Right lobe of liver (tissue), 6 donors: ENCODE measurements around the gene KCNF1. TPM values are rescaled to one million over a fixed set of nuclear protein-coding genes. Genes with fewer than 3 reads are reported as not detected.

Source experiments
- ATAC-seq, 4 donors: fragments of 200-7000 bp; cut with Tn5 transposase; one replicate each; pipeline ENCODE4 v1.9.1; 2020; ENCODE audit warnings: mild to moderate bottlenecking in 4 of 4, moderate library complexity in 4 of 4
- DNase-seq, 3 donors: peaks; one replicate each; pipeline ENCODE4 v3.0.0-alpha.2; 2020
- H3K27ac ChIP-seq, 3 donors: fragments of 200-600 bp; one replicate each; pipeline ENCODE4 v1.8.0; 2022
- H3K27me3 ChIP-seq, 2 donors: fragments of 200-600 bp; one replicate each; pipeline ENCODE4 v1.8.0; 2022
- H3K36me3 ChIP-seq, 4 donors: fragments of 200-600 bp; sonication (generic) in 1 of 4; one replicate each; pipeline versions ENCODE4 v1.5.1 to v1.8.0; 2017 to 2022; ENCODE audit warnings: control low read depth in 1 of 4
- H3K4me1 ChIP-seq, 4 donors: fragments of 200-600 bp; sonication (generic) in 1 of 4; one replicate each; pipeline versions ENCODE4 v1.5.1 to v1.8.0; 2017 to 2022; ENCODE audit warnings: control low read depth in 1 of 4
- H3K4me3 ChIP-seq, 3 donors: fragments of 200-600 bp; one replicate each; pipeline ENCODE4 v1.8.0; 2022
- H3K9me3 ChIP-seq, 4 donors: fragments of 200-600 bp; sonication (generic) in 1 of 4; one replicate each; pipeline versions ENCODE4 v1.5.1 to v1.8.0; 2017 to 2022; ENCODE audit warnings: control low read depth in 1 of 4
- POLR2A ChIP-seq: fragments of 450-650 bp; IDR thresholded peaks from one replicate; pipeline ENCODE4 v1.6.1; 2017; ENCODE audit warnings: antibody characterized with exemption, mild to moderate bottlenecking
- WGBS: methylation state at CpG from one replicate; pipeline ENCODE4 v1.1.6; 2018; ENCODE audit warnings: low coverage, low lambda C conversion rate; ENCODE audit not compliant: insufficient coverage; ENCODE audit errors: missing lambda C conversion rate; 5-methylcytosine and 5-hydroxymethylcytosine counted together
- intact Hi-C, 2 donors: fragments of 100-400 bp; cut with DNase I; formaldehyde crosslinking; loops; one replicate each; pipeline versions ENCODE4 v1.11.2 to v1.14.1; 2022
- total RNA-seq, 6 experiments: library from RNA; depleted of rRNA in 2 of 6; stranded (reverse); fragments of >200 nt in 2 of 6; fragmentation: NEBNext Ultra II Directional in 3 of 6; extraction: Animal tissue kit (Norgen Biotek cat#: 25700) in 3 of 6; gene quantifications; one replicate each; pipeline versions ENCODE4 v1.1.0 to v1.2.4, GENCODE V29; 2016 to 2023
- TF ChIP-seq, protein P1 (sequence below), 4 donors: fragments of 200-600 bp in 3 of 4; fragments of 450-650 bp in 1 of 4; IDR thresholded peaks; one replicate each; pipeline versions ENCODE4 v1.5.1 to v1.8.0; 2016 to 2022; ENCODE audit warnings: antibody characterized with exemption in 4 of 4, mild to moderate bottlenecking in 2 of 4
- donor health status: DM: no; HTN: yes; CAD: no.
- donor health status: DM: no; HTN: no; CAD: no.
- donor health status: DM: no; HTN: no; CAD: no.
- donor health status: DM: no; HTN: yes; CAD: no.
- donor health status: DM: no; HTN: yes; CAD: no.

The KCNF1 gene
- total RNA-seq, 6 experiments from 2014 or later = not detected

DNA sequence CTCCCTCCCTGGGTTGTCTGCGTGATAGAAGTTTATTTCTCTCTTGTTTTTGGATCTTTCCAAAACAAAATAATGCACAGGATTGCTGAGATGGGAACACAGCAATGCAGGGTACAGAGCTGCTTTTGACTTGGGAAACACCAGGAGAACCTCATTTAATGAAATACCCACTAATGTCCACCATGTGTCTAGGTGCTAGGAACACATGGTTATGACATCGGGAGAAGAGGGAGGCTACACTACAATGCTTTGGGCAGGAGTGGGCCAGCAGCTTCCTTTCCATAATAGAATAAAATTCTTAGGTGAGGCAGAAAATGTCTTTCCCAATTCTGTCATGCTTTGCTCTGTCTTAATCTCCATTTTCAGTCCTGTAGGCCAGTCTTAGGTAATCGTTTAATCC is 29.2 kb upstream of the KCNF1 start:
- 70% methylated on average over 3 of the region's 3 CpGs for WGBS
- no peaks in the 10 kb centered on the region for H3K36me3 ChIP-seq
- H3K4me3 ChIP-seq = no peak overlapping the region
- no peak overlapping the region for H3K27ac ChIP-seq
- intact Hi-C loops = no loop called here
- H3K9me3 ChIP-seq = no peaks in the 10 kb centered on the region
- H3K4me1 ChIP-seq = peaks cover 0 to 15% (median 0%) of the 10 kb centered on the region in 4 donors
- no peaks in the 10 kb centered on the region for H3K27me3 ChIP-seq
- DNase-seq = no peak
- TF ChIP-seq, protein P1, sequence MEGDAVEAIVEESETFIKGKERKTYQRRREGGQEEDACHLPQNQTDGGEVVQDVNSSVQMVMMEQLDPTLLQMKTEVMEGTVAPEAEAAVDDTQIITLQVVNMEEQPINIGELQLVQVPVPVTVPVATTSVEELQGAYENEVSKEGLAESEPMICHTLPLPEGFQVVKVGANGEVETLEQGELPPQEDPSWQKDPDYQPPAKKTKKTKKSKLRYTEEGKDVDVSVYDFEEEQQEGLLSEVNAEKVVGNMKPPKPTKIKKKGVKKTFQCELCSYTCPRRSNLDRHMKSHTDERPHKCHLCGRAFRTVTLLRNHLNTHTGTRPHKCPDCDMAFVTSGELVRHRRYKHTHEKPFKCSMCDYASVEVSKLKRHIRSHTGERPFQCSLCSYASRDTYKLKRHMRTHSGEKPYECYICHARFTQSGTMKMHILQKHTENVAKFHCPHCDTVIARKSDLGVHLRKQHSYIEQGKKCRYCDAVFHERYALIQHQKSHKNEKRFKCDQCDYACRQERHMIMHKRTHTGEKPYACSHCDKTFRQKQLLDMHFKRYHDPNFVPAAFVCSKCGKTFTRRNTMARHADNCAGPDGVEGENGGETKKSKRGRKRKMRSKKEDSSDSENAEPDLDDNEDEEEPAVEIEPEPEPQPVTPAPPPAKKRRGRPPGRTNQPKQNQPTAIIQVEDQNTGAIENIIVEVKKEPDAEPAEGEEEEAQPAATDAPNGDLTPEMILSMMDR (IDR thresholded peaks at IDR 0.05) = no peak
- no peak for TF ChIP-seq POLR2A
- no peak for ATAC-seq

DNA sequence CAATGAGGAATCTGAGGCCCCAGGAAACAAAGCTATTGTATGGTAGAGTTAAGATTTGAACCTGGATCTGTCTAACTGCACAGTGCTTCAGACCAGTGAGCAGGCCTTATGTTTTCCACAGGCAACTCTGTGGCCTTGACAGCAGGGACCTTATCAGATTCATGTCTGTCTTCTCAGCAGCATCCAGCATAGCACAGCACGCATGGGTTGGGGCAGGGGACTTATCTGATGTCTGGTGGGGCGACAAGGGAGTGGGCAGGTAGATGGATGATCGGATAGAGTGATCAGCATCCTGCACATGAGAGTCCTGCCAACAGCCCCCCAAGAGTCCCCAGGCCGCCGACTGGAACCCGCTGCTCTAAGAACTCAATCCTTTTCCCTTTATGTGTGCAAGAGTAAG is 28.7 kb upstream of the KCNF1 start:
- no peak for TF ChIP-seq POLR2A
- TF ChIP-seq, protein P1 (IDR thresholded peaks at IDR 0.05) = no peak
- no peak overlapping the region for H3K4me3 ChIP-seq
- H3K36me3 ChIP-seq = no peaks in the 10 kb centered on the region
- no peak for DNase-seq
- H3K9me3 ChIP-seq = no peaks in the 10 kb centered on the region
- WGBS = 84% methylated on average over 2 of the region's 6 CpGs
- no peaks in the 10 kb centered on the region for H3K27me3 ChIP-seq
- no peak for ATAC-seq
- H3K27ac ChIP-seq = no peak overlapping the region
- intact Hi-C loops = no loop called here
- peaks cover 0 to 15% (median 0%) of the 10 kb centered on the region in 4 donors for H3K4me1 ChIP-seq

DNA sequence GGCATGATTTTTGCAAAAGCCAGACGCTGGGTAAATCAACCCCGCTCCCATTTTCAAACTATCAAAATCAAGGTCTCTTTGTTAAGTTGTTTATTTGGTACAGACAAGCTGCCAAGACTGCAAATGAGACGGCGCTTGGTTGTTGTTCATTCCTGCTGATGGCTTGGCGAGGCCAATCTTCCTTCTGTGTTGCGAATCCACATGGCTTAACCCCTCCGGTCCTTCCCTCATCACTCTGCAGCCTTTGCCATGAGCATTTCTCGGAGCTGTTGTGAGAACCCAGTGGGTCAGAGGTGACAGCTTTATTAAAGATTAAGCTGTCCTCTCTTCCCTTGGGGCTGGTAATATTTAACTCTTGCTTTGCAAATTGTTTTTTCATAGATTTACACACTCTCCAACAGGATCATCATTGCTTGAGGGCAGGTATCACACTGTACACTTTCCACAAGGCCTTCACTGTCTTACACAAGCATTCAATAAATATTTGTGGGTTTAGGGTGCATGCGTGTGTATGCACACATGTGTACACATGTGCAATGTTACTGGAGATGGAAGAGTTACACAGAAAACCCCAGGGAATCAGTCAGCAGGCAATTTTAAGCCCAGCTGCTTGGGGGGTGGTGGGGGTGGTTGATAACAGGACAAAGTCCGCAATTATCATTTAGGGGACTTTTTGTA is 27.8 kb upstream of the KCNF1 start:
- no peak for DNase-seq
- no peak overlapping the region for H3K27ac ChIP-seq
- 17% methylated on average over 8 of the region's 10 CpGs for WGBS

DNA sequence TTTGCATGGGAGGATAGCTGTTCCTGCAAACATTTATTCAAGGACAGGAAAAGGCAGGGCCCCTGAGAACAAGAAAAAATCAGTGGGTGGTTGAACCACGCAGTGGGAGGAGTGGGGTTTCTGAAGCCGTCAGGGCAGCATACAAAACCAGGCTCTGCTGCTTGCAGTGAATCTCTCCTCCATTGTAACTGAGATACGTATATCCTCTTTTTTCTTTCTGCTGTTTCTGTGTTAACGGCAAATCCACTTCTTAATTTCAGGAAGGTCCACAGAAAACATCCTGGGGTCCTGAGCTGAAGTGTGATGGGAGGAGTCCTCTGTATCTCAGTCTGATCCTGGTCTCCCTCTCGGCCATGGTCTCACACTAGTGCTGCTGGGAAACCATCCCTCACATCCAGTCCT is 27.2 kb upstream of the KCNF1 start:
- Histone ChIP-seq H3K9me3 (no peaks in the 10 kb centered on the region), H3K36me3 (no peaks in the 10 kb centered on the region), H3K4me3 (no peak overlapping the region), H3K27me3 (no peaks in the 10 kb centered on the region), H3K27ac (no peak overlapping the region), H3K4me1 (peaks cover 0 to 15% (median 0%) of the 10 kb centered on the region in 4 donors)
- TF ChIP-seq POLR2A = no peak
- TF ChIP-seq, protein P1 (IDR thresholded peaks at IDR 0.05) = no peak
- ATAC-seq = no peak
- 59% methylated on average over 4 of the region's 5 CpGs for WGBS
- intact Hi-C loops = no loop called here
- no peak for DNase-seq

More for the DNA sequence above, 27.8 kb upstream of the KCNF1 start:
- peaks cover 0 to 15% (median 0%) of the 10 kb centered on the region in 4 donors for H3K4me1 ChIP-seq
- no peak overlapping the region for H3K4me3 ChIP-seq
- ATAC-seq = peak; percentile 53 to 72 (median 62)
- intact Hi-C loops = no loop called here
- TF ChIP-seq, protein P1 (IDR thresholded peaks at IDR 0.05) = no peak
- TF ChIP-seq POLR2A = no peak
- no peaks in the 10 kb centered on the region for H3K27me3 ChIP-seq
- no peaks in the 10 kb centered on the region for H3K36me3 ChIP-seq
- no peaks in the 10 kb centered on the region for H3K9me3 ChIP-seq
